Mammary epithelial cell (primary cell): ENCODE data around the gene VSTM4.

ENCODE experiments used
- CTCF ChIP-seq, 2 donors: IDR thresholded peaks in 1 of 2; conservative IDR thresholded peaks in 1 of 2; 2 replicates each; pipeline ENCODE4 v1.5.1; 2011 to 2012; ENCODE audit warnings: inconsistent platforms in 2 of 2, low read length in 2 of 2, mild to moderate bottlenecking in 2 of 2, control low read depth in 1 of 2, low read depth in 1 of 2; ENCODE audit not compliant: insufficient read depth in 1 of 2; ENCODE audit errors: extremely low read depth in 1 of 2
- EZH2 ChIP-seq: IDR thresholded peaks from 2 replicates; pipeline ENCODE4 v1.6.1; 2012; ENCODE audit warnings: low read length, inconsistent platforms, borderline replicate concordance

- TF ChIP-seq CTCF (conservative IDR thresholded peaks at IDR 0.05 in 1 of 2, IDR thresholded peaks at IDR 0.05 in 1 of 2; ENCODE audit: extremely low read depth in 1 of 2, insufficient read depth in 1 of 2, low read depth in 1 of 2, low read length in 2 of 2) (no peak), EZH2 (no peak)
Measured at GRCh38 chr10:49089557-49090188, 25.6 kb downstream of the VSTM4 start.
